HG03575 (cell line): Measurements from ENCODE around the gene KLHL40.

Experiments
- ATAC-seq: cut with Tn5 transposase; IDR thresholded peaks from one replicate; pipeline ENCODE4 v1.9.1; 2021; ENCODE audit not compliant: unreplicated experiment, insufficient number of reproducible peaks, low FRiP score; ENCODE audit errors: extremely low read depth

The KLHL40 gene

GRCh38 chr3:42731476-42732195, 46.3 kb downstream of the KLHL40 start:
- ATAC-seq: no peak

- ATAC-seq: no peak
Observed at GRCh38 chr3:42732196-42732828, 47.0 kb downstream of the KLHL40 start.

- ATAC-seq: no peak
Observed at GRCh38 chr3:42732829-42733459, 47.6 kb downstream of the KLHL40 start.

- ATAC-seq: no peak
Observed at GRCh38 chr3:42733501-42734262, 48.3 kb downstream of the KLHL40 start.

GRCh38 chr3:42734263-42734860, 49.0 kb downstream of the KLHL40 start:
- no peak for ATAC-seq

- no peak for ATAC-seq
Observed at GRCh38 chr3:42735019-42735418, 49.7 kb downstream of the KLHL40 start.

GRCh38 chr3:42735615-42736014, 50.3 kb downstream of the KLHL40 start:
- no peak for ATAC-seq

- ATAC-seq: no peak
Observed at GRCh38 chr3:42736081-42736480, 50.7 kb downstream of the KLHL40 start.

GRCh38 chr3:42736531-42736930, 51.2 kb downstream of the KLHL40 start:
- ATAC-seq: no peak

GRCh38 chr3:42739401-42740158, 54.2 kb downstream of the KLHL40 start:
- no peak for ATAC-seq

- ATAC-seq: no peak
Observed at GRCh38 chr3:42741796-42742195, 56.5 kb downstream of the KLHL40 start.
